ENCODE measurements around the gene RNF44.

Gene RNF44

DNA sequence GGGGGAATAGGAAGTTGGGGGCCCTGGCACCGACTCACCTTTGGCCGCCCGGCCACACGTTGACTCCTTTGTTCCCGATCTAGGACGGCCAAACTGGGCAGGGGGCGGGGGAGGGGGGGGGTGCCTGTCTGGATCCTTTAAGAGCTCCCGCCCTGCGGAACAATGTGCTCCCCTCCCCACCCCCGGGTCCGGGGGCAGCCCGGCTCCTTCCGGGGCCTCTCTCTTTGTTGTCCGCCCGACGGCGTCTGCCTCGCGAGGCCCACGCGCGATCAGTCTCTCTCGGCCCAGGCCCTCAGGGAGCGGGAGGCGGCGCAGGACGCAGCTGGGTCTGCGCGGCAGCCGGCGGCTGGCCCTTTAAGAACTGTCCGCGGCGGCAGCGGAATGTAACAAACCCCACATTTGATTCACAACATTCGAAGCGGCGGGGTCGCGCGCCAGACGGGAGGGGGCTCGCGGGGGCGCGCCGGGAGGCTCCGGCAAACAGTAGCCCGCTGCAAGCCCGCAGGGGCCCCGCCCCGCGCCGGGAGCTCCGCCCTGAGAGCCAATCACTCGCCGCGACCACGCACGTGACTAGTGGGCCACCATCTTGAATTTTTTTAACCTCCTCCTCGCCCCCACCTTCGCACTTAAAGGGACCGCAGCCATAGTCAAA, at the start of gene RNF44:
TSS of gene RNF44 (minus strand) at position 501 of the 652 bp plus-strand sequence. CDS start 4,930 bp downstream, outside the sequence.
- peak; percentile 82 for DNase-seq

DNA sequence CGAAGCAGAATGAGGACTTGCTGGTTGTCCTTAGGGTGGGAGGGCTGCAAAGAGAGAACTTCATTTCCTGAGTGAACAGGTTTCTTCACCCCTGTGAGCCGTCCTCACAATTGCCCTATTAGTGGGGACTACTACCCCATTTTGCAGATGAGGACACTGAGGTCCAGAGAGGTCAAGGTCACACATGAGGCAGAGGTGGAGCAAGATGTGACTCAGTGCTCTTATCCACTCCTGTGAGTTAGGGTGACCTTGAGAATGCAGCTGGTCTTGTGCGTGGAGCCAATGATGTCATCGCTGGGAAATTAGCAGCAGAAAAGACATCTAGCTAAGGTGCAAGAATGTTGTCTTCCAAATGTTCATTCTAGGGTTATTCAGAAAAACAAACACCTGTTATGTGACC, 45.9 kb upstream of the RNF44 start:
- DNase-seq, result no peak

DNA sequence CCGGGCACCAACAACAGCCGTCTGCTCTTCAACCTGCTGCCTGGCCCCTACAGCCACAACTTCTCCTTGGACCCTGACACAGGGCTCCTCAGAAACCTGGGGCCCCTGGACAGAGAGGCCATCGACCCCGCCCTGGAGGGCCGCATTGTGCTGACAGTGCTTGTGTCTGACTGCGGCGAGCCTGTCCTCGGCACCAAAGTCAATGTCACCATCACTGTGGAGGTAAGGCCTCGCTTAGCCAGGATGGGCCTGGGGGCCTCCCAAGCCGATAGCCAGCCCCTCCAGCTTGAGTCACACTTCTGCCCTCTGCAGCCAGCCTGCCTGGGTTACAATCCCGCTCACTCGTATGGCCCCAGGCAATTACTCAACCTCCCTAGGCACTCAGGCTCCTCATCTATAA, 44.2 kb upstream of the RNF44 start:
- DNase-seq, result no peak

DNA sequence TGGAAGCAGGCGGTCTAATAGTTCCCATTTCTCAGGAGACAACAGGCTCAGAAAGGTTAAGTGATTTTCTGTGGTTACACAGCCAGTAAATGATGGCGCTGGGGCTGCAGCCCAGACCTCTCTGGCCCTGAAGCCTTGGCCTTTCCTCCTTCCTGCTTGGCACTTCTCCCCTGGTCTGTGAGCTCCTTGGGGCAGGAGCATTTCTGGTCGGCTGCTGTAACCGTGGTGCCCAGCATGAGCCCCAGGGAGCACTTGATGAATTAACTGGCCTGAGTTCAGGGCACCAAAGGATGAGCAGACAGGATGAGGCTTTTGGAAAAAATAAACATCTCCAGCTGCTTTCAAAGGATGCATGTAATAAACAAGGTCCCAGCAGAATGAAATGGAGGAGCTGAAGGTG, 42.1 kb upstream of the RNF44 start:
- no peak for DNase-seq

DNA sequence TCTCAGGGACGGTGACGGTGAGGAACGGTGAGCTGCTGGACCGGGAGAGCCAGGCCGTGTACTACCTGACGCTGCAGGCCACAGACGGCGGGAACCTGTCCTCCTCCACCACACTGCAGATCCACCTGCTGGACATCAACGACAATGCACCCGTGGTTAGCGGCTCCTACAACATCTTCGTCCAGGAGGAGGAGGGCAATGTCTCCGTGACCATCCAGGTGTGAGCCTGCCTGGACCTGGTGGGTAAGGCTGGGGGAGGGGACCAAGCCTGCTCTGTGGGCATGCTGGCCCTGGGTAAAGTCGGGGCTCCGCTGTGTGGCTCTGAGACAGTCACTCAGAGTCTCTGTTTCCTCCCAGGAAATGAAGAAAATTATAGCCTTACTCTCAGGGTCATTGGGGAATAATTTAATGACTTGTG, 41.2 kb upstream of the RNF44 start:
- DNase-seq, result peak; percentile 78

DNA sequence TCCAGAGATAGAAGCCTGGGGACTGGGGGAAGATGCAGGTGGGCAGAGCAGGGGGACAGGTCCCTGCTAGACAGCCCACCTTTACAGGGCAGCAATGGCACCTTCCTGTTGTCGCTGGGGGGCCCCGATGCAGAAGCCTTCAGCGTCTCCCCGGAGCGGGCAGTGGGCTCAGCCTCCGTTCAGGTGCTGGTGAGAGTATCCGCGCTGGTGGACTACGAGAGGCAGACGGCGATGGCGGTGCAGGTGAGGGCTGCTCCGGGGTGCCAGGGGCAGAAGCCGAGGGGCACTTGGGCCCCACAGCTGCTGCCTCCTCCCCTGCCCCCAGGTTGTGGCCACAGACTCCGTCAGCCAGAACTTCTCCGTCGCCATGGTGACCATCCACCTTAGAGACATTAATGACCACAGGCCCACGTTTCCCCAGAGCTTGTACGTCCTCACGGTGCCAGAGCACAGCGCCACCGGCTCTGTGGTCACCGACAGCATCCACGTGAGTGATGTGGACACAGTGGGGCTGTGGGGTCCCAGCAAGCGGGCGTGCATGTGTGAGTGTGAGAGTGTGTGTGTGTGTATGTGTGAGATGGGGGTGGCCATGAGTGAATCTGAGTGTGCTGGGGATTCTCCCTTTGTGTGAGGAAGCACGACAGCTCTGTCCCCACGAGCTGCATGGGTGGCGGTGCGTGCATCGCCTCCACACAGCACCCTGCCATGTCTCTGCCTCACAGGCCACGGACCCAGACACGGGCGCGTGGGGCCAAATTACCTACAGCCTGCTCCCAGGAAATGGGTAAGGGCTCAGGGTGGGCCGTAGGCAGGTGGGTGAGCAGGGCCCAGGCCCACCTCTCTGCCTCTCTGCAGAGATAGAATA, 40.3 kb upstream of the RNF44 start:
- DNase-seq, result no peak

DNA sequence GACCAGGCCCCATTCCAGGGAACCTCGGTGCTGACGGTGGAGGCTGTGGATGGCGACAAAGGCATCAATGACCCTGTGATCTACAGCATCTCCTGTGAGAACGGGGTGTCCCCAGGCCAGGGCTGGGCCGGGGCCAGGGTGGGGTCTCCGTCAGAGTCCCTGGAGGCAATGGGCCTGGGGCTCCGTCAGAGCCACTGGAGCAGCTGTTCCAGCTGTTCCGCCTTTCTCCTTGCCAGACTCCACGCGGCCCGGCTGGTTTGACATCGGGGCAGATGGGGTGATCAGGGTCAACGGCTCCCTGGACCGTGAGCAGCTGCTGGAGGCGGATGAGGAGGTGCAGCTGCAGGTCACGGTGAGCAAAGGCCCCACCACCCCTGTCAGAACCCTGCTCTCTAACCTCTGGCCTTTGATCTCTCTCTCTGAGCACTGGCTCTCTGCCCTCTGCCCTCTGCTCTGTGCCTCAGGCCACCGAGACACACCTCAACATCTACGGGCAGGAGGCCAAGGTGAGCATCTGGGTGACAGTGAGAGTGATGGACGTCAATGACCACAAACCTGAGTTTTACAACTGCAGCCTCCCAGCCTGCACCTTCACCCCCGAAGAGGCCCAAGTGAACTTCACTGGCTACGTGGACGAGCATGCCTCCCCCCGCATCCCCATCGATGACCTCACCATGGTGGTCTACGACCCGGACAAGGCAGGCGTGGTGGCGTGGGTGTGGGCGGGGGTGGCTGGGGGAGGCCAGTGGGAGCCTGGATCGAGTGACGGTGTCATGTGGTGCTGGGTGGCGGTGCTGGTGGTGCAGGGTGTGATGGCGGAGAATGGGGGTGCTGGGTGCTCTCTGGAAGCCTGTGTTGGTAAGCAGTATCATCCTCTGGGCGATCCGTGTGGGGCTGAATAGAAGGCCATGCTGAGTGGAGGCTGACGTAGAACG, 38.6 kb upstream of the RNF44 start:
- no peak for DNase-seq

DNA sequence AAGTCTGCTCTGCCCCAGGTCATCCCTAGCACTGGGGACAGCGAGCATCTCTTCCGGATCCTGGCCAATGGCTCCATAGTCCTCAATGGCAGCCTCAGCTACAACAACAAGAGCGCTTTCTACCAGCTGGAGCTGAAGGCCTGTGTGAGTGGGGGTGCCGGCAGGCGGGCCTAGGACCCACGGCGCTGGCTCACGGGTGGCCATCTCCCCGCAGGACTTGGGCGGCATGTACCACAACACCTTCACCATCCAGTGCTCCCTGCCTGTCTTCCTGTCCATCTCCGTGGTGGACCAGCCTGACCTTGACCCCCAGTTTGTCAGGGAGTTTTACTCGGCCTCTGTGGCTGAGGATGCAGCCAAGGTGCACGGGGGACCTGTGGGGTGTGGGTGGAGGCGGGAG, 37.9 kb upstream of the RNF44 start:
- no peak for DNase-seq

DNA sequence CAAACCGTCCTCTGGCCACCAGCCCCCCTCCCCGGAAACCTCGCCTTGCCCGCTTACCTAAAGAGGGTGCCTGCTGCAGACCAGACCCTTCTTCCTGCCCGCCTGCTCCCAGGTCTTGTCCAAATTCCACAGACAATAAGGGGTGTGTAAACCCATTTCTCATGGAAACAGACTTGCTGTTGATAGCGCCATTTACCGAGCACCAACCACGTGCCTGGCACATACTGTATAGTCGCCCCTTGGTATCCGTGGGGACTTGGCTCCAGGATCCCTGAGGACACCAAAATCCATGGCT, 37.0 kb upstream of the RNF44 start:
- DNase-seq, result no peak

DNA sequence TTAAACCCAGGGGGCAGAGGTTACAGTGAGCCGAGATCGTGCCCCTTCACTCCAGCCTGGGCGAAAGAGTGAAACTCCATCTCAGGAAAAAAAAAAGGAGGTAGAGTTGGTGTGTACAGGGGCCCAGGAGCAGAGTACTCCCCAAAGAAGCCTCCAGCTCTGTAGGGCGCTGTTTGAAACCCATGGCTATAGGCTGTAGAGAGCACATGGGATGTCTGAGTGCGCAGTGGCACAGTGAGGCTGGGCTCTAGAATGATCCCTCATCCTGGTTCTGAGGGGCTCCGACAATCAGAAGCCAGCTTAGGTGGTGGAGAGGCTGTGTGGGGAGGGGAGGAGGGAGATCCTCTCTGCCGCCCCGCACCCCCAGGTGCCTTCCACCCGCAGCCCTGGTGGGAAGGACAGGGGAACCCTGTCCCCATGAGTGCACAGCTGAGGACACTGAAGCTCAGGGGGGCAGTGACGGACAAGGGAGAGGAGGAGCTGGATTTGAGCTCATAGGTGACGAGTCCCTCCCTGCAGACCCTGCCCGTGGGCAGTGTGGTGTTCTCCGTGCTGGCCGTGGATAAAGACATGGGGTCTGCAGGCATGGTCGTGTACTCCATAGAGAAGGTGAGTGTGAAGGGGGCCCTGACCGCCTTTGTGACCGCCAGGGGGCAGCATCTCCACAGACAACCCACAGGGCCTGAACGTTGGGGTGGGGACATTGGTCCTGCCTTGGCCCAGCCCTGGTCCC, 36.5 kb upstream of the RNF44 start:
- peak; percentile 17 for DNase-seq

DNA sequence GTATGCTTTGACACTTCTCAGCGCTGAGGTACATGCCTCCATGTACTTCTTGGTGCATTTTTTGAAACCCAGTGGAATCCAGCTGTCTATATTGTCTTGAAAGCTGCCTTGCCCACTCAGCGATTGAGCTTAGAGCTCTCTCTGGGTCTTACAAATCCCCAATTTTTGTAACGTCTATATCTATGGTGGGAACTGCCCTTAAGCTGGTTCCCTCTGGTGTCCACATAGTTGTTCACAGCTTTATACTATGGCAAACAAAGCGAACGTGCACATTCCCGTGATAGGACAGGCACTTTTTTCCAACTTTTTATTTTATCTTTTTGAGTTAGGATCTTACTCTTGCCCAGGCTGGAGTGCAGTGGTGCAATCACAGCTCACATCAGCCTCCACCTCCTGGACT, 32.8 kb upstream of the RNF44 start:
- DNase-seq, result no peak

DNA sequence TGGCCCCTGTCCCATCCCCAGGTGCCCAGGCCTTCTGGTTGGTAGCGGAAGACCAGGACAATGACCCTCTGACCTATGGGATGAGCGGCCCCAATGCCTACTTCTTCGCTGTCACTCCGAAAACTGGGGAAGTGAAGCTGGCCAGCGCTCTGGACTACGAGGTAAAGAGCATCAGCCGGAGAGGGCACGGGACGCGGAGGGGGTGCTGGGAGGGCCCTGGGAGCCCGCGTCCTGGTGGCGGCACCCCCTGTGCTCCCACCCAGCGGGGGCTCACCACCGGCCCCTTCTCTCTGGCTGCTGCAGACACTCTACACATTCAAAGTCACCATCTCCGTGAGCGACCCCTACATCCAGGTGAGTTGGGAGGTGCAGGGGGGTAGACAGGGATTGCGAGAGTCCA, 31.5 kb upstream of the RNF44 start:
- no peak for DNase-seq

DNA sequence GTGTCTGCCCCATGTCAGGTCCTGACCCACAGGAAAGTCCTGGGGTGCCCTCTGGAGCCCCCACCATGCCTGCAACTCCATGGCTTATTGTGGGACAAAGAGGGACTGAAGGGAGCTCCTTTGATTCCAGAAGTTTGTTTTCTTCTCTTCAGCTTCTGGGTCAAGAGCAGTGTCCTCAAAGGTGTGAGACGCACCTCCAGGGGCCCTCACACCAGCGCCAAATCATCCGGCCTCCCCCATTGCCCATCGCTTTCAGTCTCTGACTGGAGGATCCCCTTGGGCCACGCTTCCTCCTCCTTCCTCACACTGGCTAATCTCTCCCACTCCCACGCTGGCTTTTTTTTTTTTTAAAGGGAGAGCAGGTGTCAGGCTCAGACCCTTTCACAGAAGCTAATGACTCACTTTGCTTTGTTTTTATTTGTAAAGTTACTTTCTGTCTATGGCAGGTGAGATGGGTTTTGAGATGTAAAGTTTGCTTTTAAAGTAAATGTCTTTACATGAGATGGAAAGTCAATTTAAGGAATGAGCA, 28.6 kb upstream of the RNF44 start:
- DNase-seq, result no peak

DNA sequence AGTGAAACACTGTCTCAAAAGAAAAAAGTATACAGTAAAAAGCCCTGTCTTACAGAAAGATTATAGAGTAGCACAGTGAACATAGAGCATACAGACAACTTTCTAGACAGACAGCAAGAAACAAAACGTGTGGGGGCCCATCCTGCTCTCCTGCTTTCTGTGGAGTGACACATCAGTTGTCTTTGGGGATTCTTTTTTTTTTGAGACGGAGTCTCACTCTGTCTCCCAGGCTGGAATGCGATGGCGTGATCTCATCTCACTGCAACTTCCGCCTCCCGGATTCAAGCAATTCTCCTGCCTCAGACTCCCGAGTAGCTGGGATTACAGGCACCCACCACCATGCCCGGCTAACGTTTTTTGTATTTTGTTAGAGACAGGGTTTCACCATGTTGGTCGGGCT, 26.8 kb upstream of the RNF44 start:
- DNase-seq, result no peak

DNA sequence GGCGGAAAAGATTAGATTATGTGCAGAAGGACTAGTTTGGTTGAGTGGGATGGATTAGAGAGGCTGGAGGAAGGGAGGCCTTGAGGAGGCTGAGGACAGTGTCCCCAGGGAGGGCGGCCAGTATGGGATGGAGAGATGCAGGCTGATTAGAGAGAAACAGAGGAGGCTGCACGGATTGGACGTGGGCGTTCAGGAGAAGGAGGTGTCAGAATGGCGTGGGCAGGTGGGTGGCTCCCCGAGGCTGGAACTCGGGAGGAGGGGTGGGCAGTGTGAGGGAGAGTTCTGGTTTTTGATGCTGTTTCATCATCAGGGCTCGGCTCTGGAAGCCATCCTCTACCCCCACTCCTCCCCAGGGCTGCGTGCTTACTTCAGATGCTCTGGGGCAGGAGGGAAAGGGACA, 25.0 kb upstream of the RNF44 start:
- DNase-seq, result no peak

DNA sequence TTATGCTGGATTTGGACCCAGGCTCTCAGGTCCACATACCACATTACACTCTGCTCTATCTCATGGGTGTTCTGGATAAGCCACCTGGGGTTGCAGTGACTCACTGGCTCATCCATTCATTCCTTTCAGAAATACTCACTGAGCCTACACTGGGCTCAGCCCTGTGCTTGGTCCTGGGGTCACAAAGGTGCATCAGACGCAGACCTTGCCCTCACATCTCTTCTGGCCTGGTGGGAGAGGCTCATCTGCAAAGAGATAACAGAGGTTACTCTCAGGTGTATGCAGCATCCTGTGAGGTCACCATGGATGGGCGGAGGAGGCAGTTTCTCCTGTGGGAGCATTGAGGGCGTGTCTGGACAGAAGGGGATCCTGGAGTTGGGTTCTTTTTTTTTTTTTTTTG, 24.1 kb upstream of the RNF44 start:
- no peak for DNase-seq

DNA sequence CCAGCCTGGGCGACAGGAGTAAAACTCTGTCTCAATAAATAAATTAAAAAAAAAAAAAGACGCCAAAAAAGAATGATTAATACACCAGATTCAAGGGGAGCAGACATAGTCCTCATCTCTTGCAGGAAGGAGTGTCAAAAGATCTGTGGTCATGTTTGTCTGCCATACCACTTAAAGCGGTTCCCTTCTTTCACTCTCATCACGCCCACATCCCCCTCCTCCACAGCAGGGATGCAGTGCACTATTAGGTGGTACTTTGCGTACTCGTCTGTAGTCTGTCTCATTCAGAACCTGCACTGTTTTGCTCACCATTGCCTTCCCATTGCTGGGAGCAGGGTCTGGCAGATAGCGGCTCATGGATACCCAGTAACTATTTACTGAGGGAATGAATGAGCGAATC, 23.2 kb upstream of the RNF44 start:
- no peak for DNase-seq

DNA sequence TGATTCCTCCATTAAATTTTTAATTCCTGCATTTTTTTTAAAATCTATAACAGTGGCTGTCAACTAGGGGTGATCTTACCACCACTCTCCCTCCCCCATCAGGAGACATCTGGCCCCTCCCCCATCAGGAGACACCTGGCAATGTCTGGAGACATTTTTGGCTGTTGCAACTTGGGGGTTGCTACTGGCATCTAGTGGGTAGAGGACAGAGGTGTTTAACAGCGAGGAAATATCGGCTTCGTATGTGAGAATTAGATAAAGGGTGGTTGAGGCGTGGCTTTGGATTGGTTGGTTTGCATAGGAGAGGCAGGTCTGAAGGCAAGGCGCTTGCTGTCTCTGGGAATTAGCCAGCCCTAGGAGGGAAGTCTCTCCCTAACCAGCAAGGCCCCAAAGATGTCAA, 22.5 kb upstream of the RNF44 start:
- no peak for DNase-seq

DNA sequence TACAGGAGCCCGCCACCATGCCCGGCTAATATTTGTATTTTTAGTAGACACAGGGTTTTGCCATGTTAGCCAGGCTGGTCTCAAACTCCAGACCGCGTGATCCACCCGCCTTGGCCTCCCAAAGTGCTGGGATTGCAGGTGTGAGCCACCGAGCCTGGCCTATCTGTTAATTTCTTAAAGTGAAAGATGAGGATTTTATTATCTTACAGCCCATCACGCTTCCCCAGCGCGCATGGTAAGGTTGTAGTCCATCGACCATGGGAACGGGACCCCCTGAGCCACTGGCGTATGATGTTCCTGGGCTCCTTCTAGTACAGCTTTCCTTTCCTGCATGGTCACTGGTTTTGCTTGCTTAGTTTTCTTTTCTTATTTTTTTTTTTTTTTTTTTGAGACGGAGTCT, 20.6 kb upstream of the RNF44 start:
- no peak for DNase-seq

DNA sequence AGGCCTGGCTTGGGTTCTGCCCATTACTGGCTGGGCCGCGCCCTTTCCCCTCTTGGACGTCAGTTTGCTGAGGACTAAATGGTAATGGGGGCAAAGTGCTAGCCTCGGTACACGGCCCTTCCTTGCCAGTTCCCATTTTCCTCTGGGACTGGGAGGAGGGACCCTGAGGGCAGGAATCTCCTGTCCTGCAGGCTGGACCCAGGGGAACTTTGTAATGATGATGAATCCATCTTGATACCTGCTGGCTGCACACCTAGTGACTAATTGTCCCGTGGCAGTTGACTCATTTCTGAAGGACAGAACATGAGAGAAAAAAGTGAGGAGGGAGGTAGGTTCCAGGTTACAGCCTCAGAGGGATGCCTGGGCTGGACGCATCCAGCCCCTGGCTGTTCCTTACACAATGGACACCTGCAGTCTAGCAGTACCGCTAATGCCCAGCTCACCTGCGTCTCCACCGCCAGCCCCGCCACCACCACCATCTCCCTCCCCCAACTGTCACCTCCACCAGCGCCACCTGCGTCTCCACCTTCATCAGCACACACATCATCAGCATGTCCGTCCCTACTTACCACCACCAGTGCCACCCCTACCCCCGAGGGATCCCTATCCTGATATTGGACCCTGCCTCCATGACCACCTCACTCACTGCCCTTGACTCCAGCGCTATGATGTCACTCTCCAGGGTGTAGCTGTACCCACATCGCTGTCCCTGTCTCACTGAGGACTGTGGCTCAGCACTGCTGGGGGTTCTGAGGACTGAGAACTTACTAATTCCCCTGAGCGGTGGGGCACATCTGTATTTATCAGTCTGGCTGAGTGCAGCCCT, 16.3 kb upstream of the RNF44 start:
- DNase-seq, result no peak

DNA sequence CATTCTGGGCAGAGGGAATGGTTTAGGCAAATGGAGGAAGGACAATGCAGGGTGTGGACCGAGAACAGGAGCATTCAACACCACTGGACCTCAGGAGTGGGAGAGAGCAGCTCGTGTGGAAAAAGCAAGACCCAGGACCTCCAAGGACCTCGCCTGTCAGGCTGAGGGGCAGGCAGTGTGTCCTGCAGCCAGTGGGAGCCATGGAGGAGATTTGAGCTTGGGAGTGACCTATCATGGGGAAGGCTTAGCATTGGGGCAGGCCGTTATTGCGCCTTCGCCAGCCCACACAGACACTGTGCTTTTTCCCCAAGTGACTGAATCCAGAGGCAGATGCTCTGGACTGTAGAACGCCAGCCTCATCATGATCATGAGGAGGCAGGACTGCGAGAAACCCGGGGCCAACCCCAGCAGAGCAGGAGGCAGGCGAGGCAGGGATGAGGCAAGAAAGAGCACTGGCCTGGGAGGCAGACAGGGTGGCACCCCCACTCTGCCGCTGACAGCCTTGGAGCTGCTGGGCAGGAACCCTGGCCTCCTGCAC, 15.2 kb upstream of the RNF44 start:
- no peak for DNase-seq

All from NCI-H510A treated with DMSO at 0.1 percent for 48 hours (cell line).